Panc1 (cell line): ENCODE measurements around the gene MPPED2.

Experiments
- TF ChIP-seq, protein P1 (sequence below): fragments of 450-650 bp; IDR thresholded peaks from 2 replicates; pipeline ENCODE4 v1.5.1; 2017; ENCODE audit warnings: mild to moderate bottlenecking
- TF ChIP-seq, protein P2 (sequence below), 2 experiments: IDR thresholded peaks; 2 replicates each; pipeline ENCODE4 v1.6.1; 2011 to 2012; ENCODE audit warnings: low read depth in 2 of 2, control low read depth in 1 of 2, low read length in 1 of 2, mild to moderate bottlenecking in 1 of 2, moderate library complexity in 1 of 2; ENCODE audit not compliant: insufficient read depth in 1 of 2

DNA sequence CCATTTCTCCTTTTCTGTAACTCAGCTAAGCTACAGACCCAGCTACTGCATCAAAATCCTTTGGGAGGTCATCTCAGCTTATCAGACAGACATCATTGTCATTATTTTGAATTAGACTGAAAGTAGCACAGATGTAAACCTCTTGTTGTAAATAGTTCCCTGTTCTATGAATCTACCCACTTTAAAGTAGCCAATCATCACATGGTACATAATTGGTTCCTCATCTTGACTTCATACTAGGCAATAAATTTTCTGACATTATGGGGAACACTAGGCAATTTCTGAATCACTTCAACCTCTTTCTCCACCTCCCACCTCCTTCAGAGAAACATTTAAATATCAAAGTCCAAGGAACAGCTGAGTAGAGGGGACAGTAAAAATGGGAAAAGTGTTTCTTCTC is 47.9 kb downstream of the MPPED2 start:
- TF ChIP-seq, protein P1, sequence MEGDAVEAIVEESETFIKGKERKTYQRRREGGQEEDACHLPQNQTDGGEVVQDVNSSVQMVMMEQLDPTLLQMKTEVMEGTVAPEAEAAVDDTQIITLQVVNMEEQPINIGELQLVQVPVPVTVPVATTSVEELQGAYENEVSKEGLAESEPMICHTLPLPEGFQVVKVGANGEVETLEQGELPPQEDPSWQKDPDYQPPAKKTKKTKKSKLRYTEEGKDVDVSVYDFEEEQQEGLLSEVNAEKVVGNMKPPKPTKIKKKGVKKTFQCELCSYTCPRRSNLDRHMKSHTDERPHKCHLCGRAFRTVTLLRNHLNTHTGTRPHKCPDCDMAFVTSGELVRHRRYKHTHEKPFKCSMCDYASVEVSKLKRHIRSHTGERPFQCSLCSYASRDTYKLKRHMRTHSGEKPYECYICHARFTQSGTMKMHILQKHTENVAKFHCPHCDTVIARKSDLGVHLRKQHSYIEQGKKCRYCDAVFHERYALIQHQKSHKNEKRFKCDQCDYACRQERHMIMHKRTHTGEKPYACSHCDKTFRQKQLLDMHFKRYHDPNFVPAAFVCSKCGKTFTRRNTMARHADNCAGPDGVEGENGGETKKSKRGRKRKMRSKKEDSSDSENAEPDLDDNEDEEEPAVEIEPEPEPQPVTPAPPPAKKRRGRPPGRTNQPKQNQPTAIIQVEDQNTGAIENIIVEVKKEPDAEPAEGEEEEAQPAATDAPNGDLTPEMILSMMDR, result no peak
- TF ChIP-seq, protein P2, sequence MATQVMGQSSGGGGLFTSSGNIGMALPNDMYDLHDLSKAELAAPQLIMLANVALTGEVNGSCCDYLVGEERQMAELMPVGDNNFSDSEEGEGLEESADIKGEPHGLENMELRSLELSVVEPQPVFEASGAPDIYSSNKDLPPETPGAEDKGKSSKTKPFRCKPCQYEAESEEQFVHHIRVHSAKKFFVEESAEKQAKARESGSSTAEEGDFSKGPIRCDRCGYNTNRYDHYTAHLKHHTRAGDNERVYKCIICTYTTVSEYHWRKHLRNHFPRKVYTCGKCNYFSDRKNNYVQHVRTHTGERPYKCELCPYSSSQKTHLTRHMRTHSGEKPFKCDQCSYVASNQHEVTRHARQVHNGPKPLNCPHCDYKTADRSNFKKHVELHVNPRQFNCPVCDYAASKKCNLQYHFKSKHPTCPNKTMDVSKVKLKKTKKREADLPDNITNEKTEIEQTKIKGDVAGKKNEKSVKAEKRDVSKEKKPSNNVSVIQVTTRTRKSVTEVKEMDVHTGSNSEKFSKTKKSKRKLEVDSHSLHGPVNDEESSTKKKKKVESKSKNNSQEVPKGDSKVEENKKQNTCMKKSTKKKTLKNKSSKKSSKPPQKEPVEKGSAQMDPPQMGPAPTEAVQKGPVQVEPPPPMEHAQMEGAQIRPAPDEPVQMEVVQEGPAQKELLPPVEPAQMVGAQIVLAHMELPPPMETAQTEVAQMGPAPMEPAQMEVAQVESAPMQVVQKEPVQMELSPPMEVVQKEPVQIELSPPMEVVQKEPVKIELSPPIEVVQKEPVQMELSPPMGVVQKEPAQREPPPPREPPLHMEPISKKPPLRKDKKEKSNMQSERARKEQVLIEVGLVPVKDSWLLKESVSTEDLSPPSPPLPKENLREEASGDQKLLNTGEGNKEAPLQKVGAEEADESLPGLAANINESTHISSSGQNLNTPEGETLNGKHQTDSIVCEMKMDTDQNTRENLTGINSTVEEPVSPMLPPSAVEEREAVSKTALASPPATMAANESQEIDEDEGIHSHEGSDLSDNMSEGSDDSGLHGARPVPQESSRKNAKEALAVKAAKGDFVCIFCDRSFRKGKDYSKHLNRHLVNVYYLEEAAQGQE (IDR thresholded peaks at IDR 0.05; ENCODE audit: insufficient read depth in 1 of 2, low read depth in 2 of 2, low read length in 1 of 2), result no peak
